HepG2 (cell line): Measurements from ENCODE around the gene RPS5. TPM values are rescaled to one million over a fixed set of nuclear protein-coding genes. Genes with fewer than 3 reads are reported as not detected.

Experiments
- ATF7-NPFF ChIP-seq: sonication (generic); formaldehyde crosslinking; IDR thresholded peaks from 2 replicates; pipeline ENCODE4 v1.8.1; 2023; ENCODE audit warnings: mild to moderate bottlenecking, low read depth, missing genetic modification reagents, moderate library complexity
- FOXA3 ChIP-seq: IDR thresholded peaks from 2 replicates; pipeline ENCODE4 v1.6.1; 2016; ENCODE audit warnings: missing genetic modification reagents, missing compliant biosample characterization
- HMGA1 ChIP-seq: sonication (generic); formaldehyde crosslinking; conservative IDR thresholded peaks from 2 replicates; pipeline ENCODE4 v1.4.0; 2020; ENCODE audit warnings: missing genetic modification reagents
- KLF12 ChIP-seq: sonication (generic); formaldehyde crosslinking; IDR thresholded peaks from 2 replicates; pipeline ENCODE4 v1.4.0; 2020; ENCODE audit warnings: missing genetic modification reagents, borderline replicate concordance
- KLF13 ChIP-seq: sonication (generic); formaldehyde crosslinking; IDR thresholded peaks from 2 replicates; pipeline ENCODE4 v1.4.0; 2020; ENCODE audit warnings: mild to moderate bottlenecking, missing genetic modification reagents
- MAX ChIP-seq: IDR thresholded peaks from 2 replicates; pipeline ENCODE4 v1.6.1; 2012; ENCODE audit warnings: inconsistent platforms
- NFYB ChIP-seq: sonication (generic); formaldehyde crosslinking; IDR thresholded peaks from 2 replicates; pipeline ENCODE4 v1.4.0; 2020; ENCODE audit warnings: missing genetic modification reagents
- NRL ChIP-seq: sonication (generic); formaldehyde crosslinking; IDR thresholded peaks from 2 replicates; pipeline ENCODE4 v1.5.0; 2020; ENCODE audit warnings: missing genetic modification reagents, mild to moderate bottlenecking, moderate library complexity, borderline replicate concordance
- RARG ChIP-seq: sonication (generic); formaldehyde crosslinking; IDR thresholded peaks from 2 replicates; pipeline ENCODE4 v1.4.0; 2020; ENCODE audit warnings: low read depth, mild to moderate bottlenecking, missing genetic modification reagents
- SMAD1 ChIP-seq: sonication (generic); formaldehyde crosslinking; IDR thresholded peaks from 2 replicates; pipeline ENCODE4 v1.4.0; 2020; ENCODE audit warnings: missing genetic modification reagents, low read depth, mild to moderate bottlenecking, borderline replicate concordance
- SRY ChIP-seq: sonication (generic); formaldehyde crosslinking; IDR thresholded peaks from 2 replicates; pipeline ENCODE4 v1.8.0; 2022; ENCODE audit warnings: mild to moderate bottlenecking, missing genetic modification reagents
- ZKSCAN5 ChIP-seq: sonication (generic); formaldehyde crosslinking; IDR thresholded peaks from 2 replicates; pipeline ENCODE4 v1.5.1; 2020; ENCODE audit warnings: mild to moderate bottlenecking, missing genetic modification reagents
- ZNF160 ChIP-seq: sonication (generic); formaldehyde crosslinking; IDR thresholded peaks from 2 replicates; pipeline ENCODE4 v1.8.0; 2022; ENCODE audit warnings: mild to moderate bottlenecking, inconsistent platforms, missing genetic modification reagents
- ZNF256 ChIP-seq: sonication (generic); formaldehyde crosslinking; conservative IDR thresholded peaks from 2 replicates; pipeline ENCODE4 v1.4.0; 2020; ENCODE audit warnings: missing genetic modification reagents
- ZNF550 ChIP-seq: sonication (generic); formaldehyde crosslinking; IDR thresholded peaks from 2 replicates; pipeline ENCODE4 v1.4.0; 2020; ENCODE audit warnings: mild to moderate bottlenecking, missing genetic modification reagents, borderline replicate concordance
- ZNF646 ChIP-seq: sonication (generic); formaldehyde crosslinking; IDR thresholded peaks from 2 replicates; pipeline ENCODE4 v1.9.0; 2021; ENCODE audit warnings: mild to moderate bottlenecking, missing genetic modification reagents
- ZNF709 ChIP-seq: sonication (generic); formaldehyde crosslinking; IDR thresholded peaks from 2 replicates; pipeline ENCODE4 v1.5.0; 2020; ENCODE audit warnings: mild to moderate bottlenecking, missing genetic modification reagents
- ZNF713 ChIP-seq: sonication (generic); formaldehyde crosslinking; IDR thresholded peaks from 2 replicates; pipeline ENCODE4 v1.4.0; 2020; ENCODE audit warnings: mild to moderate bottlenecking, missing genetic modification reagents
- ZNF737 ChIP-seq: sonication (generic); formaldehyde crosslinking; IDR thresholded peaks from 2 replicates; pipeline ENCODE4 v1.5.0; 2020; ENCODE audit warnings: missing genetic modification reagents, mild to moderate bottlenecking, borderline replicate concordance
- ZNF740 ChIP-seq: sonication (generic); formaldehyde crosslinking; IDR thresholded peaks from 2 replicates; pipeline ENCODE4 v1.4.0; 2020; ENCODE audit warnings: missing genetic modification reagents
- ZNF792 ChIP-seq: IDR thresholded peaks from 2 replicates; pipeline ENCODE4 v1.6.1; 2016
- ZSCAN22 ChIP-seq: sonication (generic); formaldehyde crosslinking; IDR thresholded peaks from 2 replicates; pipeline ENCODE4 v1.4.0; 2020; ENCODE audit warnings: mild to moderate bottlenecking, missing genetic modification reagents
- polyA plus RNA-seq, 8 experiments: library from polyadenylated mRNA; depleted of rRNA in 3 of 8; stranded (reverse) in 7 of 8; unstranded in 1 of 8; fragments of >200 nt; fragmentation: Illumina TruSeq in 4 of 8; extraction: Trizol in 4 of 8; gene quantifications; 2 replicates each; pipeline versions ENCODE4 v1.2.1 to v1.2.3, GENCODE V29; 2011 to 2016; ENCODE audit warnings: low read depth in 4 of 8, missing spikeins in 1 of 8, mixed read lengths in 1 of 8; ENCODE audit not compliant: insufficient read depth in 1 of 8
- total RNA-seq, 5 experiments: library from RNA; depleted of rRNA; stranded (reverse); fragments of >200 nt; fragmentation: Illumina TruSeq; extraction: Trizol; gene quantifications; 2 replicates each; pipeline ENCODE4 v1.2.3, GENCODE V29; 2016; ENCODE audit warnings: low read depth in 1 of 5

RPS5 gene
- total and polyA plus RNA-seq, 2 of the 13 experiments (the other 11 are each of a cell fraction or from before 2014, with no cell fraction given): 1,544 to 4,408 TPM

- no peak; the same call in 1 of the 2 replicates for TF ChIP-seq ZNF737 (CRISPR knock-in tag)
- TF ChIP-seq ZNF713 (CRISPR knock-in tag): no peak
- TF ChIP-seq ZKSCAN5 (CRISPR knock-in tag): no peak
- TF ChIP-seq ZNF709 (CRISPR knock-in tag): peak; percentile 72; the same call in 1 of the 2 replicates
- peak; percentile 77; the same call in 1 of the 2 replicates for TF ChIP-seq ZNF160 (CRISPR knock-in tag)
- TF ChIP-seq FOXA3: no peak; the same call in none of the 2 replicates
- no peak for TF ChIP-seq KLF13 (CRISPR knock-in tag)
- TF ChIP-seq ZSCAN22 (CRISPR knock-in tag): no peak
- peak; percentile 79; the same call in 1 of the 2 replicates for TF ChIP-seq ATF7-NPFF (CRISPR knock-in tag)
- TF ChIP-seq ZNF256 (CRISPR knock-in tag): peak; percentile 86
- no peak for TF ChIP-seq RARG
- peak; percentile 60; the same call in 1 of the 2 replicates for TF ChIP-seq ZNF740 (CRISPR knock-in tag)
- TF ChIP-seq SRY (CRISPR knock-in tag): peak; percentile 76
- TF ChIP-seq KLF12 (CRISPR knock-in tag): peak; percentile 96
- TF ChIP-seq MAX: peak; percentile 77
- TF ChIP-seq ZNF792 (CRISPR knock-in tag): 0 out of 2 replicates have a peak, but pooled peaks have one; percentile 11
- no peak for TF ChIP-seq HMGA1 (CRISPR knock-in tag)
- TF ChIP-seq ZNF550: no peak
- TF ChIP-seq NRL (CRISPR knock-in tag): peak; percentile 39; the same call in 1 of the 2 replicates
- TF ChIP-seq SMAD1 (CRISPR knock-in tag): no peak
- peak; percentile 22; the same call in 1 of the 2 replicates for TF ChIP-seq NFYB (CRISPR knock-in tag)
- no peak for TF ChIP-seq ZNF646
Measured at GRCh38 chr19:58362272-58362994, 24.6 kb upstream of the RPS5 start, which contains the start of gene ZNF497 (continued).
